ENCODE data around the gene KIRREL1.

Gene KIRREL1

GRCh38 chr1:158037008-158037865 lies 43.8 kb downstream of the KIRREL1 start:
- TF ChIP-seq TAF1 (IDR thresholded peaks at IDR 0.05; ENCODE audit: borderline replicate concordance, insufficient read depth, low read length): no peak
- TF ChIP-seq REST (IDR thresholded peaks at IDR 0.05; ENCODE audit: insufficient read depth in 1 of 2, low read depth in 2 of 2, low read length in 2 of 2): no peak
- TF ChIP-seq POLR2AphosphoS5 (IDR thresholded peaks at IDR 0.05; ENCODE audit: low read depth, low read length): no peak
- TF ChIP-seq SIN3A (IDR thresholded peaks at IDR 0.05; ENCODE audit: borderline replicate concordance, insufficient read depth, low read length): no peak
- no peak for TF ChIP-seq FOXP2 (optimal IDR thresholded peaks at IDR 0.05; ENCODE audit: borderline replicate concordance, extremely low read depth, extremely low read length, insufficient read depth)

GRCh38 chr1:158037866-158038359 lies 44.5 kb downstream of the KIRREL1 start:
- TF ChIP-seq SIN3A (IDR thresholded peaks at IDR 0.05; ENCODE audit: borderline replicate concordance, insufficient read depth, low read length): no peak
- no peak for TF ChIP-seq REST (IDR thresholded peaks at IDR 0.05; ENCODE audit: insufficient read depth in 1 of 2, low read depth in 2 of 2, low read length in 2 of 2)
- TF ChIP-seq TAF1 (IDR thresholded peaks at IDR 0.05; ENCODE audit: borderline replicate concordance, insufficient read depth, low read length): no peak
- no peak for TF ChIP-seq POLR2AphosphoS5 (IDR thresholded peaks at IDR 0.05; ENCODE audit: low read depth, low read length)
- TF ChIP-seq FOXP2 (optimal IDR thresholded peaks at IDR 0.05; ENCODE audit: borderline replicate concordance, extremely low read depth, extremely low read length, insufficient read depth): no peak

GRCh38 chr1:158038793-158039192 lies 45.3 kb downstream of the KIRREL1 start:
- TF ChIP-seq POLR2AphosphoS5 (IDR thresholded peaks at IDR 0.05; ENCODE audit: low read depth, low read length) (no peak), TAF1 (IDR thresholded peaks at IDR 0.05; ENCODE audit: borderline replicate concordance, insufficient read depth, low read length) (no peak), SIN3A (IDR thresholded peaks at IDR 0.05; ENCODE audit: borderline replicate concordance, insufficient read depth, low read length) (no peak), FOXP2 (optimal IDR thresholded peaks at IDR 0.05; ENCODE audit: borderline replicate concordance, extremely low read depth, extremely low read length, insufficient read depth) (no peak), REST (IDR thresholded peaks at IDR 0.05; ENCODE audit: insufficient read depth in 1 of 2, low read depth in 2 of 2, low read length in 2 of 2) (no peak)

- no peak for TF ChIP-seq FOXP2 (optimal IDR thresholded peaks at IDR 0.05; ENCODE audit: borderline replicate concordance, extremely low read depth, extremely low read length, insufficient read depth)
- TF ChIP-seq POLR2AphosphoS5 (IDR thresholded peaks at IDR 0.05; ENCODE audit: low read depth, low read length): no peak
- no peak for TF ChIP-seq REST (IDR thresholded peaks at IDR 0.05; ENCODE audit: insufficient read depth in 1 of 2, low read depth in 2 of 2, low read length in 2 of 2)
- no peak for TF ChIP-seq SIN3A (IDR thresholded peaks at IDR 0.05; ENCODE audit: borderline replicate concordance, insufficient read depth, low read length)
- TF ChIP-seq TAF1 (IDR thresholded peaks at IDR 0.05; ENCODE audit: borderline replicate concordance, insufficient read depth, low read length): no peak
These were observed 45.9 kb downstream of the KIRREL1 start for GRCh38 chr1:158039380-158039779.
